Progenitor cell of endocrine pancreas (in vitro differentiated cells): ENCODE measurements around the gene PLCH1. TPM values are rescaled to one million over a fixed set of nuclear protein-coding genes. Genes with fewer than 3 reads are reported as not detected.
A peak's percentile ranks its signal among the peaks of the same experiment; 100 is the strongest.

Experiments used
- DNase-seq: peaks from one replicate; pipeline ENCODE4 v3.0.0; 2021; ENCODE audit warnings: low spot score; ENCODE audit not compliant: unreplicated experiment
- H3K27ac Mint-ChIP-seq: 2 replicates; pipeline ENCODE4 v1.8.0; 2021; ENCODE audit warnings: mild to moderate bottlenecking, moderate library complexity, mixed read lengths
- H3K27me3 Mint-ChIP-seq: 2 replicates; pipeline ENCODE4 v1.8.0; 2021; ENCODE audit warnings: mixed read lengths
- H3K36me3 Mint-ChIP-seq: 2 replicates; pipeline ENCODE4 v1.8.0; 2022; ENCODE audit warnings: mixed read lengths; ENCODE audit not compliant: insufficient read depth
- H3K4me1 Mint-ChIP-seq: 2 replicates; pipeline ENCODE4 v1.8.0; 2021; ENCODE audit warnings: low read depth, mixed read lengths
- H3K4me3 Mint-ChIP-seq: 2 replicates; pipeline ENCODE4 v1.8.0; 2021; ENCODE audit warnings: low read depth, mild to moderate bottlenecking, moderate library complexity, mixed read lengths
- H3K9me3 Mint-ChIP-seq: 2 replicates; pipeline ENCODE4 v1.8.0; 2021; ENCODE audit warnings: low read depth, mixed read lengths
- CTCF ChIP-seq: fragments of 200-600 bp; sonication (generic); IDR thresholded peaks from one replicate; pipeline ENCODE4 v1.5.0; 2021; ENCODE audit warnings: antibody characterized with exemption, mild to moderate bottlenecking; ENCODE audit not compliant: unreplicated experiment
- total RNA-seq: library from RNA; stranded (reverse); gene quantifications from 2 replicates; pipeline ENCODE4 v1.2.1, GENCODE V29; 2021

Gene PLCH1
- total RNA-seq, 1 donor from 2014 or later, result 14.2 TPM

GRCh38 chr3:155704061-155704460 lies 40.8 kb downstream of the PLCH1 start:
- H3K4me1 Mint-ChIP-seq, result peaks cover 34% of the 10 kb centered on the region
- H3K36me3 Mint-ChIP-seq, result no peaks in the 10 kb centered on the region
- no peaks in the 10 kb centered on the region for H3K27me3 Mint-ChIP-seq
- TF ChIP-seq CTCF, result no peak
- no peaks in the 10 kb centered on the region for H3K9me3 Mint-ChIP-seq
- no peak for DNase-seq
- H3K27ac Mint-ChIP-seq, result peak overlapping the region; percentile 30
- no peak overlapping the region for H3K4me3 Mint-ChIP-seq

- Mint-ChIP-seq H3K27me3 (no peaks in the 10 kb centered on the region), H3K4me3 (no peak overlapping the region), H3K4me1 (peaks cover 34% of the 10 kb centered on the region), H3K27ac (peak overlapping the region; percentile 58), H3K36me3 (no peaks in the 10 kb centered on the region), H3K9me3 (no peaks in the 10 kb centered on the region)
- TF ChIP-seq CTCF, result no peak
- DNase-seq, result no peak
Observed at GRCh38 chr3:155702745-155703591, 41.9 kb downstream of the PLCH1 start.

- no peak overlapping the region for H3K4me3 Mint-ChIP-seq
- H3K27me3 Mint-ChIP-seq, result no peaks in the 10 kb centered on the region
- DNase-seq, result no peak
- no peaks in the 10 kb centered on the region for H3K36me3 Mint-ChIP-seq
- peaks cover 34% of the 10 kb centered on the region for H3K4me1 Mint-ChIP-seq
- TF ChIP-seq CTCF, result peak; percentile 83
- H3K9me3 Mint-ChIP-seq, result no peaks in the 10 kb centered on the region
- H3K27ac Mint-ChIP-seq, result no peak overlapping the region
Observed at GRCh38 chr3:155701882-155702465, 42.9 kb downstream of the PLCH1 start.

DNA sequence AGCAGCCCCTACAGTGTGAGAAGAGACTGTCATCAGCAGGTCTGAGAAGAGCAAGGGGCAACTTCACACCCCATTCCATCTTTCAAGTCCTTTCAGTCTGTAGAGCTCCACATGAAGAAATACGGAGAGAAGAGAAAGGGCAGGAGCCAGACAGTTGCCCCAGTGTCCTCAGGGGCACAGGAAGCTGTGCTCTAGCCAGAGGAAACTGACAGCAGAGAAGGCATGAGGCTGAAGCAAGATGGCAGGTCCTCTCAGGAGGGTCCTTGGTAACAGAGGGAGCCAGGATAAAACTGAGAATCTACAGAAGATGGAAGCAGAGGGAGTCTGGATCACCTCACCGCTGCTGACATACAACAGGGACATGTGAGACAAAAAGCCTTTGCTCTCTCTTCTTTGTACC lies 47.3 kb downstream of the PLCH1 start:
- no peaks in the 10 kb centered on the region for H3K27me3 Mint-ChIP-seq
- H3K36me3 Mint-ChIP-seq, result peaks cover 5% of the 10 kb centered on the region
- no peak overlapping the region for H3K4me3 Mint-ChIP-seq
- no peak for DNase-seq
- peaks cover 10% of the 10 kb centered on the region for H3K4me1 Mint-ChIP-seq
- no peak for TF ChIP-seq CTCF
- no peak overlapping the region for H3K27ac Mint-ChIP-seq
- no peaks in the 10 kb centered on the region for H3K9me3 Mint-ChIP-seq

- Mint-ChIP-seq H3K27me3 (no peaks in the 10 kb centered on the region), H3K36me3 (peaks cover 5% of the 10 kb centered on the region), H3K4me1 (peaks cover 5% of the 10 kb centered on the region), H3K9me3 (no peaks in the 10 kb centered on the region), H3K27ac (no peak overlapping the region), H3K4me3 (no peak overlapping the region)
- DNase-seq, result no peak
- TF ChIP-seq CTCF, result no peak
Observed at GRCh38 chr3:155690921-155691320, 54.0 kb downstream of the PLCH1 start.
